Measurements from ENCODE around the gene EML6. TPM values are rescaled to one million over a fixed set of nuclear protein-coding genes. Genes with fewer than 3 reads are reported as not detected.

EML6 gene
- total RNA-seq, 2 donors from 2014 or later, result 0.46 to 10.7 TPM

GRCh38 chr2:54944724-54945326, 221.4 kb downstream of the EML6 start:
- TF ChIP-seq POLR2AphosphoS5 (IDR thresholded peaks at IDR 0.05) (no peak), POLR2A (IDR thresholded peaks at IDR 0.05) (no peak), CTCF (IDR thresholded peaks at IDR 0.05) (no peak)
- Histone ChIP-seq H3K4me3 (no peak overlapping the region), H3K4me1 (replicated peaks) (peaks cover 9% of the 10 kb centered on the region), H3K9me3 (no peaks in the 10 kb centered on the region), H3K27ac (peak overlapping the region in 1 of 2 donors; percentile 80), H3K36me3 (no peaks in the 10 kb centered on the region), H3K27me3 (replicated peaks; ENCODE audit: insufficient read depth) (no peaks in the 10 kb centered on the region)
- DNase-seq (ENCODE audit: low spot score), result no peak
- intact Hi-C loops (cut with DNase I), result no loop called here
- WGBS, result 100% methylated on average over 1 of the region's 1 CpG

DNA sequence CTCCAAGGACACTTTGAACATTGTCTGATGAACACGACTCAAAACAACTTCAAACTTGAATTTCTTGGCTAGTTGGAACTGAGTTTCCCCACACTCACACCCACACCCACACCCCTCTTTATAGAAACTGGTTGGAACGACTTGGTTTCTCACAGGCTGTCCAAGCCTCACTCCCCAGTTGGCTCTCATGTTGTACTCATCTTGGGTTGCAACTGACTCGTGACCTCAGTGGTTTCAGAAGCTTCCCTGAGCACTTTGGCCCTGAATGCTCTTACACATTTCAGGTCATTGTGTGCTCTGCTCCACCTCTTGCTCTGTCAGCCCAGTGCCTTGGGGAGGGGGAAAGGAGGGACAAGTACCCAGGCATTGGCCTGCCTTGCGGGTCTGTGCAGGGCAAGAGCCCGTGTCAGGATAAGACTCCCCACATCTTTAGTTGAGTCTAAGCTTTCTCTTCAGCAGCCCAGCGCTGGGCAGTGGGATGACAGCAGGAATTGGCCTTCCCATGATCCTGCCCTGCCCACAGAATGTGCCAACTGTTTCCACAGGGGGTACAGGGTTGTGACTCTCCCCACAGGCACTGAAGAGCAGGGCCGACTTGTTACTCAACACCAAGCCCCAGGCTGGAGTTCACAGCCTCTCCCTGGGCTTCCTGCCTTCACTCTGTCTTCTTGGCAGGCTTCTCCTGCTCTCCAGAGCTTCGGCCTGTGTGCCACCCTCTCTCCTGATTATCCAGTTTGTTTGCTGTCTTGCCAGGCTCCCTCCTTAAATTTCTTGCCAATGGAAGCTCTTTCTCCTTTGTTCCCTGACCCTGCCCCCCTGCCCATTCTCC, 222.1 kb downstream of the EML6 start:
- Histone ChIP-seq H3K27ac (peak overlapping the region; percentile 80), H3K9me3 (no peaks in the 10 kb centered on the region), H3K4me1 (replicated peaks) (peaks cover 9% of the 10 kb centered on the region), H3K4me3 (no peak overlapping the region), H3K27me3 (replicated peaks; ENCODE audit: insufficient read depth) (no peaks in the 10 kb centered on the region), H3K36me3 (no peaks in the 10 kb centered on the region)
- peak; percentile 17 for TF ChIP-seq POLR2A (IDR thresholded peaks at IDR 0.05)
- TF ChIP-seq CTCF (IDR thresholded peaks at IDR 0.05), result no peak
- TF ChIP-seq POLR2AphosphoS5 (IDR thresholded peaks at IDR 0.05), result peak; percentile 53
- intact Hi-C loops (cut with DNase I), result no loop called here
- DNase-seq (ENCODE audit: low spot score), result peak; percentile 90
- 23% methylated on average over 8 of the region's 8 CpGs for WGBS

DNA sequence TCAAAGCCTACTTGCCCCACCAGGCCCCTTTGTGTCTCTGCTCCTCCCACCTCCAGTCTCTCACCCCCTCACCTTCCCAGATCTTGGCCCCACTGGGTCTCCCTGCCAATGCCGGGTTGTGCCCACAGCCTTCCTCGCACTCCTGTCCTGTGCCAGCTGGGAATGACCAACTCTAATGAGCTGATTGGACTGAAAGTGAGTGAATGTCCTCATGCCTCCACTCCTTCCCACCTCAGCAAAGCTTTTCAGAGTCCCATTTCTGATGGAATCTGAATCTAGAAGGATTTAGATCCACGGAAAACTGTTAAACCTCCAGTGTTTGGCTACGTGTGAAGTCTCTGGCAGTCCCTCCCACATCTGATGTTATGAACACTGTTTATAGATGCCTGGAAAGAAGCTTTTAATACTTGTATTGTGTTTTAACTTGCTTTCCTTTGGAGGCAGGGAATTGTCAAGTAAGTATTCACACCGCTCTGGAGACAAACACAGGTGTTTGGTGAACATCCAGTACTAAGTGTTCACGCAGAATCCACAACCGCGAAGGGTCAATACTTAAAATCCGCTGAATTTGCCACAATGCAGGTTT, 222.9 kb downstream of the EML6 start:
- Histone ChIP-seq H3K27me3 (replicated peaks; ENCODE audit: insufficient read depth) (no peaks in the 10 kb centered on the region), H3K4me3 (no peak overlapping the region), H3K9me3 (no peaks in the 10 kb centered on the region), H3K27ac (peak overlapping the region; percentile 80), H3K4me1 (replicated peaks) (peaks cover 9% of the 10 kb centered on the region), H3K36me3 (no peaks in the 10 kb centered on the region)
- DNase-seq (ENCODE audit: low spot score), result peak; percentile 33
- WGBS, result 35% methylated on average over 9 of the region's 9 CpGs
- intact Hi-C loops (cut with DNase I), result no loop called here
- TF ChIP-seq CTCF (IDR thresholded peaks at IDR 0.05), result no peak
- peak; percentile 49 for TF ChIP-seq POLR2AphosphoS5 (IDR thresholded peaks at IDR 0.05)
- no peak for TF ChIP-seq POLR2A (IDR thresholded peaks at IDR 0.05)

DNA sequence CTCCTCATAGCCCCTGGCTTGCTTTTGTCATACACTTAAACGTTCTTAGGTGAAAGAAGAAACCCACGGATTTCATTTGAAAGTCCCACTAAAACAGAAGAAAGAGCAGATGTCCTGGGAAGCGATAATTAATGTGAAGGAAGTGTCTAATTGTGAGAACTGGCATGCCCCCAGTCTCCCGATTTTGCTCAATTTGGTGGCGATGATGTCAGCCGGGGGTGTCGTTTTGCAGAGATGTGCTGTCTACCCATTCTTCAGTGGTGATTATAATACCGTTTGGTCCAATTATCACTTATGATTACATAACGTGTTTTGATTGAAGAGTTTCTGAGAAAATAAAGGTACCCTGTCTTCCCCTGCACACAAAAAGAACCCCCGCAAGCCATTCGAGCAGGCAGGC, 223.7 kb downstream of the EML6 start:
- peak overlapping the region in 1 of 2 donors; percentile 80 for H3K27ac ChIP-seq
- H3K9me3 ChIP-seq, result no peaks in the 10 kb centered on the region
- intact Hi-C loops (cut with DNase I), result no loop called here
- H3K27me3 ChIP-seq (replicated peaks; ENCODE audit: insufficient read depth), result no peaks in the 10 kb centered on the region
- TF ChIP-seq CTCF (IDR thresholded peaks at IDR 0.05) (no peak), POLR2A (IDR thresholded peaks at IDR 0.05) (no peak), POLR2AphosphoS5 (IDR thresholded peaks at IDR 0.05) (no peak)
- 53% methylated on average over 11 of the region's 11 CpGs for WGBS
- no peak overlapping the region for H3K4me3 ChIP-seq
- no peak for DNase-seq (ENCODE audit: low spot score)
- H3K36me3 ChIP-seq, result no peaks in the 10 kb centered on the region
- H3K4me1 ChIP-seq (replicated peaks), result peaks cover 9% of the 10 kb centered on the region
